T1000 (cell line): Measurements from ENCODE around the gene MFSD1.

Source experiments
- DNase-seq: peaks from one replicate; lab custom pipeline; 2025; ENCODE audit warnings: mixed read lengths; lab: John Stamatoyannopoulos, UW

The MFSD1 gene

DNA sequence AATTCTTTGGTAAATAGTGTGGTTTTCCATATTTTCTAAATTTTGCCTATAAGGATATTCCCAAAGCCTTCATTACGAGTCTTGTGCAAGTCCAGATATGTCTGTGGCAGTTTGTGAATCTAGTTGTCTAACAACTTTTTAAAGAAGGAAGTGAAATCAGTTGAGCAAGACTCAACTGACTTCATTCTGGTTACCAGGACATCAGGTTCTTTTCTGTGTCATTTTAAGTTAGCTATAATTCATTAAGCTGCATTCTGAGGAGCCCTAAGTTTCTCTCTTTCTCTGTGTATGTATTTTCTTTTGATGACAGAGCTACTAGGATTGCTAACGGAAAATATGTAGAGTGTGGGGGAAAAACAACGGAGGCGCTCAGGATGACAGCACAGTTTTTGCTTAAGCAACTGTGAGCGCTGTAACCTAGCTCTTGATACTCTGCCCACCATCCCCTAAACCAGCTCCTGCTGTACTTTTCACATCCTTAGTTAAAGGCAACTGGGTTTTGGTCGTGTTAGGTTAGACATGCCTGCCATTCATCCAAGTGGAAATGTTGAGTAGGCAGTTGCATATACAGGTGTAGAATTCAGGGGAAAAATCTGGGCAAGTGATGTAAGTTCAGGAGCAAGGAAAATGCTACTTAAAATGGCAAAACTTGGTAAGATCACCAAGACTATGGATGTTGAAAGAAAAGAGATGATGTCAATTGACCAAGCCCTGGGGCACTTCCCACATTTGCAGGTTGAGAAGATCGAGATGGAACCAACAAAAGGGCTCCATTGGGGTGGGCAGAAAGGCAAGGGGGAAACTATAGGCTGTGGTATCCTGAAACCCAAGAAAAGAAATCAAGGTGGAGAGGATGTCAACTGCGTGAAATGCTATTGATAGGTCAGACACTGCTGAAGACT, 9.2 kb downstream of the MFSD1 start:
- DNase-seq = no peak

DNA sequence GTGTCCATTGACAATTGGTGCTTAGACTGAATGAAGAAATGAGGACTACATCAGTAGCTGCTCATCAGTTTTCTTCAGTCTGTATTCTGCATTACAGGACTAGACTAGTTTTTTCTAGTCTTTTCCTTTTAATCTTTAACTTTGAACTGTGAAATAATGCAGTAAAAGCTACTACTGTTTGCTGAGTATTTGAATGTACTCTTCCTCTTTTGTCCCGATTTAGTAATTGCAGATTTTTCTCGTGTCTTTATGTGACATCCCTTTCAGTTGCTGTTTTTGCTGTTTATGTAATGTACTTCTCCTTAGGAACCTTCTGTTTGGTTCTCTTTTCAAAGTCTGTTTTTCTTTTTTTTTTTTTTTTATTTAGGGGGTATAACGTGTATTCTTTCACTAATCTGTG, 17.4 kb downstream of the MFSD1 start:
- DNase-seq = no peak

DNA sequence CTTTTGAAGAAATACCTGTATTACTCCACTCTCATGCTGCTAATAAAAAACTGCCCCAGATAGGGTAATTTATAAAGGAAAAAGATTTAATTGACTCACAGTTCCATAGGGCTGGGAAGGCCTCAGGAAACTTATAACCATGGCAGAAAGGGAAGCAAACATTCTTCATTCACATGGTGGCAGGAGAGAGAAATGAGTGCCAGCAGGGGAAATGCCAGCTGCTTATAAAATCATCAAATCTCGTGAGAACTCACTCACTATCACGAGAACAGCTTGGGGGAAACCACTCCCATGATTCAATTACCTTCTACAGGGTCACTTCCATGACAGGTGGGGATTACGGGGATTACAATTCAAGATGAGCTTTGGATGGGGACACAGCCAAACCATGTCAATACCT, 18.7 kb downstream of the MFSD1 start:
- DNase-seq = no peak

DNA sequence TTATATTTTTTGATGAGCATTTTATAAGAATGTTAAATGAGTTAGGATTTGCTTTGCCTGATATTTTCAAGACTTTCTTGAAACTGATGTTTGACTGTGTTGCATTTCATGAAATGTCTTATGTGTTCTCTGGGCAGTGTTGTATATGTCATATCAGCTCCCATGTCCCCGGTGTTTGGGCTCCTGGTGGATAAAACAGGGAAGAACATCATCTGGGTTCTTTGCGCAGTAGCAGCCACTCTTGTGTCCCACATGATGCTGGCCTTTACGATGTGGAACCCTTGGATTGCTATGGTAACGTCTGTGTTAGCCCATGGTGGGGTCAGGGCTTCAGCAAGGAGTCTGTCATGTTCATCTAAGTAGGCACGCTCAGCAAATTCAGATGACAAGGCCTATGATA, 20.0 kb downstream of the MFSD1 start:
- DNase-seq = no peak

DNA sequence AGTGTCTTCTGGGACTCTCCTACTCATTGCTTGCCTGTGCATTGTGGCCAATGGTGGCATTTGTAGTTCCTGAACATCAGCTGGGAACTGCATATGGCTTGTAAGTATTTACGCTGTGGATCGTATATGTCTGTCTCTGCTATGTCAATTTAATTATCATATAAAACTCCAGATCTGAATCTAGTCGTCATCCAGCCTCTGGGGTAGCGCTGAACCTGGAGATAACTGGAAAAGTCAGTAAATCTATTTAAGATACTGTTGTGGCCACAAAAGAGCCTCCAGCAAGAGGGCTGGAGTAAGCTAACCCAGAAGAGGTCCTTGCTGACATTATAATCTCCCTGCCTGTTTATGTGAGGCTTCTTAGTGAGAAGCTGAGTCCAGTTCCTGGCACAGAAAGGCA, 21.6 kb downstream of the MFSD1 start:
- DNase-seq = no peak

DNA sequence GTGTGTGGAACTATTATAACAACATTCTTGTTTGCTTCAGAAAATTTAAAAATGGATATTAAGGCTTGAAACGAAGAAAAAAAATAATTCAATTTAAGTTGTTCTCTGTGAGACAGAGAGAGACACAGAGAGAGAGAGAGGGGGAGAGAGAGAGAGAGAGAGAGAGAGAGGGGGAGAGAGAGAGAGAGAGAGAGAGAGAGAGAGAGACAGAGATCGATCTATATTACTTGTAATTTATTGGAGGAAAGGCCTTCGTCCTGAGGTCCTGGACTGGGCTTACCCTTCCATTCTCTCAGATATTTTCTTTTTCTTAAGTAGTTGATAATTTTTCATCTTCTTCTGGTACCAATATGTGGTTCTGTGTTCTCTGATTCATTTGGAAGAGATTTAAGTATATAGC, 25.9 kb downstream of the MFSD1 start:
- no peak for DNase-seq

DNA sequence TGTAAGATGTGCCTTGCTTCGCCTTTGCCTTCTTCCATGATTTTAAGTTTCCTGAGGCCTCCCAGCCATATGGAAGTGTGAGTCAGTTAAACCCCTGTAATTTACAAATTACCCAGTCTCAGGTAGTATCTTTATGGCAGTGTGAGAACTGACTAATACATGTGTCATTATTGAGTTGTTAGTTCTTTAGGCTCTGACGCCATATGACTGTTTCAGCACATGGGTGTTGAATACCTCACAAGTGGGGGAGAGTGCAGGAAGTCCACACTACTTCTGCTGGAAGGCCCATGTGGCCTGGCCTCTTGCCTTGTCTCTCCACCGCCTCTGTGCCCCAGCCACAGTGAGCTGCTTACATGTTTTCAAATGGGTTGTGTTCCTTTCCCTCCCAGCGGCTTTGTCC, 28.5 kb downstream of the MFSD1 start:
- no peak for DNase-seq

- no peak for DNase-seq
Observed at GRCh38 chr3:158831861-158832260, 30.0 kb downstream of the MFSD1 start.

DNA sequence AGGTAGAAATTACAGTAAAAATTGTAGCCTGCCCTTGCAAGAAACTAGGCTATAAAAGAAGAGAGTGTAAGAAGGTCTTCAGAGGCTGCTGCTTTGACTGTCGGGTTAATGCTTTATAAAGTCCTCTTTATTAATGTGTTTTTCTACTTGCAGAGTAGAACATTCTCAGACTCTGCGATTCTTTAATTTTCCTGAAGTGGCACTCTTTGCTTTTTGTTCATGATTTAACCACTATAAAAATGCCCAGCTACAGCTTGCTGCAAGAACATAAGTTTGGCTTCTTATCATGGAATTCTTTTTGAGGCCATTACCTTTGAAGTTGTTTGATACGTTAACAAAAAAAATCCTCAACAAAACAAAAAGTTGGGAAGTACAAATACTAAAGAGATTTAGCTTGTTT, 33.8 kb downstream of the MFSD1 start:
- DNase-seq = no peak

GRCh38 chr3:158836312-158836711, 34.5 kb downstream of the MFSD1 start:
- DNase-seq = no peak

DNA sequence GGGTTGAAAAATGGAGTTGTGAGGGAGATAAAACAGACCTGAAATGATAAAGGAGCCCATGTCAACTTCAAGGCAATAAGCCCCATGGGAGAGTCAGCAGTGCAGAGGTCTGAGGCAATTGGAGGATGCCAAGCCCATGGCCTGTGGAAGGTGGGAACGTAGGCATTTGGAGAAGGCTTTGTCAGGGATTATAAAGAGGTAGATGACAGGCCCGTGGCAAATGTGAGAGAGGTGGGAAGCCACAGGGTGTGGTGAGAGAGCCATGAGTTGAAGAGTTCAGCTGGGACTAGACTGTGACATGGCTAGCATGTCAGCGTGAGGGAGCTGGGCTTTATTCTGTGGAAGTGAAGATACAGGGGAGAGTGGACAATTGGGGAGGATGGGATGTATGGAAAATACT, 35.4 kb downstream of the MFSD1 start:
- DNase-seq = no peak

GRCh38 chr3:158839966-158840365, 38.1 kb downstream of the MFSD1 start:
- DNase-seq = no peak

DNA sequence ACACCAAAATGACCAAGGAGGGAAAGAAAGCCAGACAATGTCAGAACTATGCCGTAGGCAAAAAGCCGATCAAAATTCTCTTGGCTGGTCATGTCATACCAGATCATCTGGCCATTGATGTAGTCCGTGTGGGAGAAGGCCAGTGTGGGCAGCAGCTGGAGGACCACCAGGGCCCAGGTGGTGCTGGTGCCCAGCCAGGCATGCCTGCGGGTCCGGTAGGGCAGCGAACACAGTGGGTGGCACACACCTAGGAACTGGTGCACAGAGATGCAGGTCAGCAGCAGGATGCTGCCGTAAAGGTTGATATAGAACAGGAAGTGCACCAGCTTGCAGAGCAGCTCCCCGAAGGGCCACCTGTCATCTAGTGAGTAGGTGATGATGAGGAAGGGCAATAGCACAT, 39.5 kb downstream of the MFSD1 start:
- no peak for DNase-seq

- DNase-seq = no peak
Observed at GRCh38 chr3:158842976-158843375, 41.1 kb downstream of the MFSD1 start.

DNA sequence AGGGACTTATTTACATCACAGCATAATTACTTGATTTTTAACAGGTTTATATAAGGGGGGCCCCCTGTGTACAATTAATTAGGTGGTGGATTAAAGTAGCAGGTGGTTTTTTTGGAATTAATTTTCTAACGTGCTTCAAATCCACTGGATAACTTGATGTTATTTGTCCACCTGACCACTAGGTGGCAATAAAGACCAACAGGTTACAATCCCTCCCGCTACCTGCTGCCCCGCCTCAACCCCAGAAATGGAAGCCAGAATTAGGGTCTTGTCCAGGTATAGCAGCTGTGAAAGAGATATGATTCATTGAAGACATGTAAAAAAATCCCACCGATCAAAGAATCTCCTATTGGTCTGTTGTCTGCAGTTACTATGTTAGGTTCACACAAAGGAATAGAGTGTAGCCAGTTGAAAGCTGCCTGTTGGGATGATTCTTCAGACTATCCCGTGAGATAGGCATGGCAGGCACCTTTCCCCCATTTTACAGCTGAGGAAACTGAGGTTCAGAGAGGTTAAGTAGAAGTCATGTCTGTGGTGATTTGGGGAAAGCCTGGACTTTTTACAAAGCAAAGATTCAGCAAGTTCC, 44.0 kb downstream of the MFSD1 start:
- DNase-seq = no peak

GRCh38 chr3:158846803-158847451, 45.1 kb downstream of the MFSD1 start:
- no peak for DNase-seq

GRCh38 chr3:158847452-158847821, 45.6 kb downstream of the MFSD1 start:
- no peak for DNase-seq

GRCh38 chr3:158847885-158848284, 46.0 kb downstream of the MFSD1 start:
- DNase-seq = no peak

- no peak for DNase-seq
Observed at GRCh38 chr3:158849757-158850156, 47.9 kb downstream of the MFSD1 start.

DNA sequence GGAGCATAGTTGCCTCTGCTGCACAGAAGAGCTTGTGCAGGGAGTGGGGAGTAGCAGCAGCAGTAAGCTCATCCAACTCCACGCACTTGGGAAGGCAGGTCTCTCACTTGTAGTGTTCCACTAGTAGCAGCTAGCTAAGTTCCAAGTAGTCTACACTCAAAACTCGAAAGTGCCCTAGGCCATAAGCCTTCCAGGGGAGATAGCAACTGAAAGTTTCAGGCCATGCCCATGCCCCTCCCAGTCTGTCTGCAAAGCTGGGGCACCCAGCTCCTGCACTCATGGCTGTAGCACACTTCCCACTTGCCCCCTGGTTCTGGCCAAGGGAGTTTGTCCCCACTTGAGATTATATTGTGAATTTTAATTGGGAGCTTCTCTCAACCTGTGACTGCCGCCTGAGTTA, 57.5 kb downstream of the MFSD1 start:
- no peak for DNase-seq

DNA sequence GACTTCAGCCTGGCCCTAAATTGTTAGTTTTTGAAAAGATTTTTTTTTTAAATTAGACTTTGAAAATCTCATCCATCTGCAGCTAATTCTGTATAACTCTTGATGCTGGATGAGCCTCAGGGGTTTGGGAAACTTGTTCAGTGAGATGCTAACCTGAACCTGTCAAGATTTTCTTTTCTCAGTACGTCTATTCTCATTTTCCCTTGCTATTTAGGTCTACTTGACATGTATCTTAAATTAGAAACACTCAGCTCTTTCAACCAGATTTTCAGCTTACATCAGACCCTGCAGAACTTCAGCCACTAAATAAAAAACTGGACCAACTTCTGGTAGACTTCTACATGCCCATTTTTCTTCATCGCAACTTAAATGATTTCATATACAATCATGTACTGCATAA, 61.4 kb downstream of the MFSD1 start:
- no peak for DNase-seq

DNA sequence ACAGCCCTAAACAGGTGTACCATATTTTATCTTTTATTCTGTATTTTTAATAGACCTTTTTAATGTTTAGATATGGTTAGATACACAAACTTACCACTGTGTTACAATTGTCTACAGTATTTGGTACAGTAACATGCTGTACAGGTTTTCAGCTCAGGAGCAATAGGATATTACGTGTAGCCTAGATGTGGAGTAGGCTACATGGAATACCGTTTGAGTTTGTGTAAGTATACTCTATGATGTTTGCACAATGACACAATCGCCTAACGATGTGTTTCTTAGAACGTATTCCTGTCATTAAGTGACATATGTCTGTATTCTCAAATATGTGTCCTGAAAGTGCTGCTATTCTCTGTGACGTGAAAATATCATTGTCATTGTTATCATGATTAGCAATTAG, 62.6 kb downstream of the MFSD1 start:
- DNase-seq = no peak

DNA sequence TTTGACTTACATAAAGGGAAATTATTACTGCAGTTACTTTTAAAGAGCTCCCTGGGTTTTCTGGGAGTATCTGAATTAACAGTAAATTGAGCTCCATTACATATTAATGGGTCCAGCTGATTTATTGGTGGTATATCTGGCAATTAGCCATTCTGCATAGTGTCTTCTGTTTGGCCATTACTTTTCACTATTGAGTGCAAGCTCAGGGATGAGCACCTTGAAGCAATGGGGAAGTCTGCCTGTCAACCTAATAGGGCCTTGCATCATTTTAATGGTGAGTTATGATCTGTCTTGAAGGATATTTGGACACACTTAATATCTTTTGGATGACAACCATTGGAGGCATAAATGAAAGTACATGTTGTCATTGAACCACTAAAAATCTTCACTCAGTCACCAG, 73.8 kb downstream of the MFSD1 start:
- no peak for DNase-seq
